SK-N-MC (cell line): ENCODE results near the gene DPF3.

ENCODE experiments used
- DNase-seq: peaks from one replicate; pipeline ENCODE4 v3.0.0-alpha.2; 2011; ENCODE audit warnings: low read depth, low spot score
- H3K27ac ChIP-seq: fragments of 200-600 bp; sonication (generic); 2 replicates; pipeline ENCODE4 v1.5.1; 2016; ENCODE audit warnings: mixed run types
- H3K36me3 ChIP-seq: fragments of 200-600 bp; sonication (generic); 2 replicates; pipeline ENCODE4 v1.6.1; 2017; ENCODE audit warnings: antibody characterized with exemption, low read length, mixed read lengths; ENCODE audit not compliant: insufficient read depth
- H3K4me3 ChIP-seq: fragments of 200-600 bp; sonication (generic); 2 replicates; pipeline ENCODE4 v1.5.1; 2016
- H3K9ac ChIP-seq: fragments of 200-600 bp; sonication (generic); 2 replicates; pipeline ENCODE4 v1.8.0; 2017; ENCODE audit warnings: mixed run types, mixed read lengths; ENCODE audit not compliant: insufficient read length
- H3K9me3 ChIP-seq: fragments of 200-600 bp; sonication (generic); 2 replicates; pipeline ENCODE4 v1.6.1; 2017; ENCODE audit warnings: low read depth, mild to moderate bottlenecking, antibody characterized with exemption, low read length, moderate library complexity, mixed read lengths
- EZH2 ChIP-seq: fragments of 200-600 bp; sonication (generic); IDR thresholded peaks from one replicate; pipeline ENCODE4 v1.6.1; 2017; ENCODE audit warnings: antibody characterized with exemption
- FOXP2 ChIP-seq: optimal IDR thresholded peaks from 2 replicates; pipeline ENCODE3; 2011; ENCODE audit warnings: mild to moderate bottlenecking, moderate library complexity; ENCODE audit not compliant: insufficient read depth; ENCODE audit errors: extremely low read length, control extremely low read depth
- POLR2AphosphoS5 ChIP-seq: IDR thresholded peaks from 2 replicates; pipeline ENCODE4 v1.6.1; 2012; ENCODE audit warnings: mild to moderate bottlenecking, low read depth, low read length, borderline replicate concordance

Gene DPF3

DNA sequence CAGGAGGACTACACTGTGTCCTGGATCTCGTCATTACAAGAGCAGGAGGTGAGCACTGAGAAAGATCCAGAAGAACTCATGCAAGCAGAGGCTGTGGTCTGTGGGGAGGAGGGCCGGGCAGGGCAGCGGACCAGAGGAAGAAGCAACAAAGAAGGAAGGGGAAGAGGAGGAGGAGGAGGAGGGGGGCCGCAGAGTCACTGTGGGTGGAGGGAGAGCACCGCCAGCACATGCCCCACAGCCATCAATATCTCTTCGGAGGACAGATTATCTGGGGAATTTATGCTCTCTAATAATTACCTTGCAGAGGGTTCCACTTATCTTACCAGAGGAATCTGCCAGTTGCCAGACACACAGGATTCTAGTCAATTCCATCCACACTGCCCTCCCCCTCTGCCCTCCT, 105.6 kb downstream of the DPF3 start:
- Histone ChIP-seq H3K9ac (no peak overlapping the region), H3K36me3 (no peaks in the 10 kb centered on the region), H3K9me3 (no peaks in the 10 kb centered on the region), H3K27ac (no peak overlapping the region), H3K4me3 (no peak overlapping the region)
- TF ChIP-seq POLR2AphosphoS5: no peak
- no peak for TF ChIP-seq FOXP2
- TF ChIP-seq EZH2: no peak
- DNase-seq: no peak

DNA sequence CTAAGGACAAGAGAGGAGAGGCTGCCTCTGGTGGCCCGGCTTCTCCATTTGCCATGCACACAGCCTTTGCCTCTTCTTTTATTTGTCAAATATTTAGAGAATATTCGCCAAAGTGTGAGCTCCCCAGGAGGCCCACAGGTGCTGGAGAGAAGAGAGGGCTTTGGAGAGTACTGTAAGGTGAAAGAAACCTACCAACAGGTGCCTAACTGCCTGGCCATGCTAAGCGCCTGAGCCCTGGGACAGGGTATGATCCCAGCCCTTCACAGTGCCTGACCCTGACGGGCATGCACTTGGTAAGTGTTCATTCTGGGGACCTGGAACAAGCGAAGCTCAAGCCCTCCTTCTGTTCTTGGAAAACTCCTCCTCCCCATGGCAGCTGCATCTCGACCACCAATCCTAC, 106.1 kb downstream of the DPF3 start:
- TF ChIP-seq FOXP2: no peak
- no peaks in the 10 kb centered on the region for H3K9me3 ChIP-seq
- no peak overlapping the region for H3K9ac ChIP-seq

DNA sequence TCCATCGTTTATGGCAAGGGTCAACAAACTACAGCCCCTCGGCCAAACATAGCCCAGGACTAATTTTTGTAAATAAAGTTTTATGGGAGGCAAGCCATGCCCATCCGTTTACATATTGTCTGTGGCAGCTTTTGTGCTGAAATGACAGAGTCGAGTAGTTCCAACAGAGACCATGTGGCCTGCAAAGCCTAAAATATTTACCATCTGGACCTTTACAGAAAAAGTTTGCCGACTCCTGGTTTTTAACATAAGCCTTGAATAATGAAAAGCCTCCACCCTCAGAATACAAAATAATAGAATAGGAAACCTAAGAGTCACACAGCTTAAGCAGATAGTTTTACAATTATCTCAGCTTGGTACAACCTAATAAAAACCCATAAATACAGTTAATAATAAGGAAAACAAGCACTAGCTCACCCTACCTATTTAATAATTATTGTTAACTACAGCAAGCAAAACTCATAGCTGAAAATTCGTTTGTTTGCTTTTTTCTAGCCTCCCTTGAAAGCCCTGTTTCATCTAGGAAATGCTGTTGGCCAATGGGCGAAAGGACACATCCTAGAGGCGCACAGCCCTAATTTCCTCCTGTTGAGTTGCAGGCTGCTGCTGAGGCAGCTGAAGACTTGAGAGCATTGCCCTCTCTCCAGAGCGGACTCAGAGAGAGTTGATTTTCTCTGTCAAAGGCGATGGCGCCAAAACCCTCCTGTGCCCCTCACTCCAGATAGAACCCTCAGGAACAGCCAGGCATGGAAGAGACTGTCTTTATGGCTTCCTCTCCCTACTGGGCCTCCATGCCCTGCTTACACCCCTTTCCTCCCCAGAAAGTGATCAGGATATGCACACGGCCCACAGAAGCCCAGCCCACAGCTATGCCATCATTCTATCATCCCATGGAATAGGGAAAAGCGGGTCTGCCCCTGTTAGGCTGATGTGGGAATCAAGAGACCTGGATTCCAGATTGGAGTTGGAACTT, 107.2 kb downstream of the DPF3 start:
- no peaks in the 10 kb centered on the region for H3K9me3 ChIP-seq
- H3K9ac ChIP-seq: no peak overlapping the region
- no peak overlapping the region for H3K4me3 ChIP-seq
- TF ChIP-seq FOXP2 (no peak), POLR2AphosphoS5 (no peak), EZH2 (no peak)
- H3K27ac ChIP-seq: no peak overlapping the region
- DNase-seq: no peak
- no peaks in the 10 kb centered on the region for H3K36me3 ChIP-seq

More for the DNA sequence above, 106.1 kb downstream of the DPF3 start:
- Histone ChIP-seq H3K36me3 (no peaks in the 10 kb centered on the region), H3K27ac (no peak overlapping the region), H3K4me3 (no peak overlapping the region)
- DNase-seq: no peak

DNA sequence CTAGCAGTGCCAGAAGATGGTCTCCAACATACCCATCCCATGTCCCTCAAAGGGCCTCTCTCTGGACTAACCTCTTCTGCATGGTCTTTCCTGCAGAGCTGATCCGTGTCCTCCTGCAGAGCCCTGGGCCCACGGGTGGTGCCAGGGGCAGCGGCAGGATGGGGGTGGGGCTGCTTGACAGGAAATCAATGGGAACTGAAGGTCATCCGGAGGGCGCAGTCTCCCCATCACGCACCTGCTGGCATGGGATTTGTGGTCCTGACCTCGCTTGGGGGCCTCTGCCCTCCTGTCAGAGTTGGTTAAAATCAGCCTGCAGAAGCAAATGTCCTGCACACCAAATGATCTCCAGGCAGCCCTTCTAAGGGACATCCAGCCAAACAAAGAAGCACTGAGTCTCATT, 110.2 kb downstream of the DPF3 start:
- Histone ChIP-seq H3K4me3 (no peak overlapping the region), H3K9ac (no peak overlapping the region), H3K36me3 (no peaks in the 10 kb centered on the region), H3K9me3 (no peaks in the 10 kb centered on the region), H3K27ac (no peak overlapping the region)
- no peak for DNase-seq
- no peak for TF ChIP-seq POLR2AphosphoS5
- TF ChIP-seq FOXP2: no peak
- no peak for TF ChIP-seq EZH2

DNA sequence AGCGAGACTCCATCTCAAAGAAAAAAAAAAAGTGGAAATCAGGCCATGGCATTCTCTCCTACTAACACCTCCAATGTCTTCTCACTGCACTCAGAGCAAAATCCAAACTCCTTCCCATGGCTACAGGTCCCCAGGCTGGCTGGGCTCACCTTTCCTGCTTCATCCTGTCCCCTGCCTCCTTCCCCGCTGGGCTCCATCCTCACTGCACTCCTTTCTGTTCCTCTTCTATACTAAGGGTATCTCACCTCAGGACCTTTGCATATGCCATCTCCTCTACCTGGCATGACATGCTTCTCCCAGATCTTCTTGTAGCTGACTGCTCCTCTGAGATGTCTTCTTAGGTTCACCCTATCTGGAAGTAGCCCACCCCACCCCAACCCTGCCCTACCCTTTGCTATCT, 111.1 kb downstream of the DPF3 start:
- no peak for DNase-seq
- H3K9ac ChIP-seq: no peak overlapping the region
- no peak for TF ChIP-seq POLR2AphosphoS5
- no peak for TF ChIP-seq EZH2
- TF ChIP-seq FOXP2: no peak
- H3K27ac ChIP-seq: no peak overlapping the region
- H3K9me3 ChIP-seq: no peaks in the 10 kb centered on the region
- H3K4me3 ChIP-seq: no peak overlapping the region
- H3K36me3 ChIP-seq: no peaks in the 10 kb centered on the region

DNA sequence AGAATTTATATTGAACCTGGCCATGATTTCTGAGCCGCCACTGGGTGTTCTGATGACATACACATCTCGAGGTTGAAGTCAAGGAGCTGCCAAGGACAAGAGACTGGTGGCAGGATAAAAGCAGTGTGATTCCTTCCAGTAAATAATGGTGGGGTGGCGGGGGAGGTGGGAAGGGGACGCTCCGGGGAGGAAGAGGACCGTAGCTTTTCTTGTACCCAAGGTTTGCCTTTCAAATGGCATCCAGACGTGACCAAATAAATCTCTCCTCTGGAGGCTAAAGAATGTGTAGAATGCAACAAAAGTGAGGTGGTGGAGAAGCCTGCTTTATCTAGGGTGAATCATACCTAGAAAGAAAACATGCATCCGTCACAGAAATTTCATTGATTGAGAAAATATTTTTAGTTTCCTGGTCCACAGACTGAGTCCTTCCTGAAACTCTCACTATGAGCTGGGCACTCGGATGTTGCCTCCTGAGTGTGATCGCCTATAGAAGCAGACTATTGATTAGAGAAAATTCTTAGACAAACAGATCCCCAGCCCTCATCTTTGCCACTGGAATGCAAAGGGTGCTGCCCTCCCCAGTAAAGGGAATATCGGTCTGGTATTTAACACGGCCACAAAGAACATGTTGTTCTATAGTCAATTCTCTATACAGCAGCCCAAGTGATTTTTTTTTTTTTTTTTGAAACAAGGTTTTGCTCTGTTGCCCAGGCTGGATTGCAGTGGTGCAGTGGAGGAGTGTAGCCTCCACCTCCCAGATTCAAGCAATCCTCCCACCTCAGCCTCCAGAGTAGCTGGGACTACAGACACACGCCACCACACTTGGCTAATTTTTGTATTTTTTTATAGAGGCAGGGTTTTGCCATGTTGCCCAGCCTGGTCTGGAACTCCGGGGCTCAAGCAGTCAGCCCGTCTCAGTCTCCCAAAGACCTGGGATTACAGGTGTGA, 112.1 kb downstream of the DPF3 start:
- Histone ChIP-seq H3K27ac (no peak overlapping the region), H3K9me3 (no peaks in the 10 kb centered on the region), H3K4me3 (no peak overlapping the region), H3K9ac (no peak overlapping the region), H3K36me3 (no peaks in the 10 kb centered on the region)
- no peak for TF ChIP-seq EZH2
- no peak for TF ChIP-seq POLR2AphosphoS5
- TF ChIP-seq FOXP2: no peak
- DNase-seq: no peak

DNA sequence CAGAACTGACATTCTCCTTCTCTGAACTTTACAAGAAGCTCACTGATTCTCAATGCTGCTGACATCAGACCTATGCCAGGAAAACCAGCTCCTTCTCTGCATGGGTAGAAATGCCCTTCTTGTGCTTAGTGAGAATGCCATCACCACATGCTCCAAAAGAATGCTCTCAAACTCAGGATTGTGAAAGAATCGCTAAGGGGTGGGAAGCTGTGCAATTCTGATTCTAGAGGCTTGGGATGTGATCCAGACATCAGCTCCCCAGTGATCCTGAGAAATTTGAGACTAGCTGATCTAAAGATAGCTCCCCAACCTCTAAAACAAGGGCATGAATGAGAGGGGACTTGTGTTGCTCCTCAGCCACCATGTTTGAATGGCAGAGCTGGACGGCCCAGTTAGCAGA, 113.2 kb downstream of the DPF3 start:
- Histone ChIP-seq H3K9ac (no peak overlapping the region), H3K36me3 (no peaks in the 10 kb centered on the region), H3K27ac (no peak overlapping the region), H3K9me3 (no peaks in the 10 kb centered on the region), H3K4me3 (no peak overlapping the region)
- DNase-seq: no peak
- TF ChIP-seq POLR2AphosphoS5: no peak
- TF ChIP-seq EZH2: no peak
- TF ChIP-seq FOXP2: no peak

DNA sequence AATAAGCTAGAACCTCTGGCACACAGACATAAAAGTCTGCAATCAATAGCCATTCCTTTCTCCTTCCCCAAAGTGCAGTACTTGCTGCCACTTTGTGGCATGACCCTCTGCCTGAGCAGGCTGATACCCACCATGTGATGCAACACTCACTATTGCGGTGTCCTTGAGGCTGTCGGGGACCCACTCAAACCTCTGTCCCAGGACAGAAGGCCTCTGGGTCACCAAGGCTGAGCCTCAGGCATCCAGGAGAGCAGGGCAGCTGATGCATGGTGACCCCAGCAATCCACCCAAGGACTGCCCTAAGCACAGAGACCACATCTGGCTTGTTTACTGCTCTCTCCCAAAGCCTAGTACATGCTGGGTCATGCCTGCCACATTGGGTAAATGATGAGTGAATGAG, 114.2 kb downstream of the DPF3 start:
- H3K9me3 ChIP-seq: no peaks in the 10 kb centered on the region
- DNase-seq: no peak
- H3K9ac ChIP-seq: no peak overlapping the region
- no peaks in the 10 kb centered on the region for H3K36me3 ChIP-seq
- H3K27ac ChIP-seq: no peak overlapping the region
- TF ChIP-seq FOXP2 (no peak), EZH2 (no peak), POLR2AphosphoS5 (no peak)
- no peak overlapping the region for H3K4me3 ChIP-seq
